H1 (cell line): Measurements from ENCODE around the gene EBF3. TPM values are rescaled to one million over a fixed set of nuclear protein-coding genes. Genes with fewer than 3 reads are reported as not detected.

Experiments
- CTCF ChIA-PET: fragments of 300-600 bp; sonication (Branson Sonifier 250); formaldehyde crosslinking; loops from one replicate; lab custom pipeline; 2021; ENCODE audit not compliant: partially characterized antibody; lab: Charles Lee
- POLR2A ChIA-PET: fragments of 300-600 bp; sonication (Branson Sonifier 250); formaldehyde crosslinking; loops from one replicate; lab custom pipeline; 2021; ENCODE audit warnings: inconsistent platforms; ENCODE audit not compliant: partially characterized antibody; lab: Charles Lee
- DNase-seq, 2 experiments: peaks; one replicate each; pipeline versions ENCODE4 v3.0.0 to v3.0.0-alpha.2; 2010 to 2022; ENCODE audit warnings: low spot score in 2 of 2, low read depth in 1 of 2, mixed read lengths in 1 of 2
- FAIRE-seq: peaks from 2 replicates; lab custom pipeline; 2011; peaks lifted over from hg19 to GRCh38; lab: Jason Lieb, UNC
- H2AFZ ChIP-seq: 2 replicates; pipeline ENCODE4 v1.8.1; 2012; ENCODE audit warnings: low read length, inconsistent platforms
- H2AK5ac ChIP-seq: 2 replicates; pipeline ENCODE4 v1.6.1; 2013; ENCODE audit warnings: low read depth, low read length
- H2BK120ac ChIP-seq: replicated peaks from 2 replicates; pipeline ENCODE3; 2013; ENCODE audit warnings: low read depth, low read length, inconsistent platforms
- H2BK12ac ChIP-seq: 2 replicates; pipeline ENCODE4 v1.6.1; 2013; ENCODE audit warnings: low read depth, low read length
- H2BK15ac ChIP-seq: 2 replicates; pipeline ENCODE4 v1.6.1; 2013; ENCODE audit warnings: low read length
- H2BK20ac ChIP-seq: 2 replicates; pipeline ENCODE4 v1.6.1; 2013; ENCODE audit warnings: low read length
- H2BK5ac ChIP-seq: 2 replicates; pipeline ENCODE4 v1.6.1; 2013; ENCODE audit warnings: low read depth, low read length
- H3K14ac ChIP-seq: 2 replicates; pipeline ENCODE4 v1.6.1; 2013; ENCODE audit warnings: inconsistent platforms; ENCODE audit not compliant: insufficient read length
- H3K18ac ChIP-seq: 2 replicates; pipeline ENCODE4 v1.6.1; 2013; ENCODE audit warnings: low read length; ENCODE audit errors: extremely low read depth
- H3K23ac ChIP-seq: 2 replicates; pipeline ENCODE4 v1.6.1; 2013; ENCODE audit warnings: inconsistent platforms; ENCODE audit not compliant: insufficient read length
- H3K23me2 ChIP-seq: 2 replicates; pipeline ENCODE4 v1.6.1; 2013; ENCODE audit warnings: low read depth, low read length
- H3K27ac ChIP-seq: 2 replicates; pipeline ENCODE4 v1.6.1; 2011; ENCODE audit warnings: low read depth, low read length, inconsistent platforms
- H3K27me3 ChIP-seq, 4 experiments: replicated peaks in 1 of 4; 1 replicate in 1 of 4; 2 replicates in 3 of 4; pipeline versions ENCODE4 v1.6.1 to v1.8.1; 2011 to 2013; ENCODE audit warnings: low read length in 3 of 4, mild to moderate bottlenecking in 3 of 4, inconsistent platforms in 2 of 4, mixed read lengths in 2 of 4, moderate library complexity in 1 of 4; ENCODE audit not compliant: control insufficient read depth in 3 of 4, insufficient read depth in 3 of 4; ENCODE audit errors: extremely low read depth in 1 of 4
- H3K36me3 ChIP-seq, 4 experiments: 2 replicates each; pipeline versions ENCODE4 v1.6.1 to v1.8.1; 2011 to 2013; ENCODE audit warnings: mild to moderate bottlenecking in 4 of 4, low read length in 3 of 4, moderate library complexity in 2 of 4, control low read depth in 1 of 4, inconsistent platforms in 1 of 4; ENCODE audit not compliant: insufficient read depth in 4 of 4, control insufficient read depth in 2 of 4
- H3K4ac ChIP-seq: replicated peaks from 2 replicates; pipeline ENCODE3; 2013; ENCODE audit warnings: low read length, low read depth, mixed read lengths, inconsistent platforms; ENCODE audit not compliant: insufficient read length
- H3K4me1 ChIP-seq, 4 experiments: replicated peaks in 1 of 4; 1 replicate in 1 of 4; 2 replicates in 3 of 4; pipeline versions ENCODE4 v1.6.1 to v1.8.1; 2011 to 2013; ENCODE audit warnings: low read length in 3 of 4, inconsistent platforms in 2 of 4, mixed read lengths in 1 of 4; ENCODE audit not compliant: insufficient read depth in 4 of 4, control insufficient read depth in 3 of 4
- H3K4me2 ChIP-seq, 2 experiments: 2 replicates each; pipeline versions ENCODE4 v1.6.1 to v1.8.1; 2011 to 2013; ENCODE audit warnings: low read depth in 2 of 2, low read length in 2 of 2, control low read depth in 1 of 2, inconsistent platforms in 1 of 2, mild to moderate bottlenecking in 1 of 2; ENCODE audit not compliant: insufficient read depth in 1 of 2
- H3K4me3 ChIP-seq, 4 experiments: fragments of 200-600, 300-600 bp in 1 of 4; sonication (generic), shearing (Covaris generic), sonication (Bioruptor Twin) in 1 of 4; 2 replicates each; pipeline versions ENCODE4 v1.5.1 to v1.8.1; 2011 to 2016; ENCODE audit warnings: low read length in 4 of 4, low read depth in 3 of 4, control low read depth in 2 of 4, inconsistent platforms in 2 of 4, mild to moderate bottlenecking in 2 of 4, mixed read lengths in 1 of 4, moderate library complexity in 1 of 4; ENCODE audit not compliant: insufficient read depth in 2 of 4; ENCODE audit errors: extremely low read depth in 1 of 4
- H3K56ac ChIP-seq: replicated peaks from 2 replicates; pipeline ENCODE3; 2013; ENCODE audit warnings: low read depth, mild to moderate bottlenecking, mixed read lengths, low read length, inconsistent platforms; ENCODE audit not compliant: insufficient read length
- H3K79me1 ChIP-seq: 2 replicates; pipeline ENCODE4 v1.6.1; 2013; ENCODE audit warnings: low read depth, low read length, control low read depth
- H3K79me2 ChIP-seq, 2 experiments: 2 replicates each; pipeline versions ENCODE4 v1.6.1 to v1.8.1; 2012 to 2013; ENCODE audit warnings: low read length in 2 of 2, mild to moderate bottlenecking in 2 of 2, inconsistent platforms in 1 of 2; ENCODE audit not compliant: insufficient read depth in 2 of 2, control insufficient read depth in 1 of 2
- H3K9ac ChIP-seq, 4 experiments: replicated peaks in 1 of 4; 1 replicate in 1 of 4; 2 replicates in 3 of 4; pipeline versions ENCODE4 v1.6.1 to v1.8.1; 2011 to 2013; ENCODE audit warnings: low read depth in 3 of 4, low read length in 3 of 4, control low read depth in 2 of 4, mild to moderate bottlenecking in 2 of 4, moderate library complexity in 2 of 4, inconsistent platforms in 1 of 4; ENCODE audit errors: extremely low read depth in 1 of 4
- H3K9me3 ChIP-seq, 2 experiments: 2 replicates each; pipeline versions ENCODE4 v1.6.1 to v1.8.1; 2012 to 2013; ENCODE audit warnings: mild to moderate bottlenecking in 2 of 2, moderate library complexity in 2 of 2, control low read depth in 1 of 2, inconsistent platforms in 1 of 2, low read depth in 1 of 2, low read length in 1 of 2, mixed read lengths in 1 of 2; ENCODE audit not compliant: insufficient read depth in 2 of 2
- H4K20me1 ChIP-seq, 2 experiments: replicated peaks in 1 of 2; 2 replicates each; pipeline versions ENCODE3 to v1.8.1; 2011 to 2013; ENCODE audit warnings: inconsistent platforms in 2 of 2, low read length in 2 of 2, mild to moderate bottlenecking in 1 of 2; ENCODE audit not compliant: insufficient read depth in 2 of 2, control insufficient read depth in 1 of 2
- H4K5ac ChIP-seq: 2 replicates; pipeline ENCODE4 v1.6.1; 2013; ENCODE audit warnings: low read length, low read depth, mixed read lengths, inconsistent platforms; ENCODE audit not compliant: insufficient read length
- H4K8ac ChIP-seq: 2 replicates; pipeline ENCODE4 v1.8.0; 2013; ENCODE audit warnings: mild to moderate bottlenecking, moderate library complexity, low read length, inconsistent platforms; ENCODE audit not compliant: insufficient read depth; ENCODE audit errors: extremely low read depth
- H4K91ac ChIP-seq: replicated peaks from 2 replicates; pipeline ENCODE3; 2013; ENCODE audit warnings: low read length, mixed read lengths, inconsistent platforms; ENCODE audit not compliant: insufficient read length
- ATF2 ChIP-seq: IDR thresholded peaks from 2 replicates; pipeline ENCODE4 v1.6.1; 2012; ENCODE audit warnings: low read length, inconsistent platforms
- BRCA1 ChIP-seq: IDR thresholded peaks from 2 replicates; pipeline ENCODE4 v1.6.1; 2012; ENCODE audit warnings: low read depth, low read length, improper control_type of control experiment
- CHD1 ChIP-seq: IDR thresholded peaks from 2 replicates; pipeline ENCODE4 v1.6.1; 2012; ENCODE audit warnings: low read depth, low read length, improper control_type of control experiment
- CTBP2 ChIP-seq: IDR thresholded peaks from 2 replicates; pipeline ENCODE4 v1.7.0; 2011; ENCODE audit warnings: borderline replicate concordance, mild to moderate bottlenecking, moderate library complexity, mixed read lengths, low read length; ENCODE audit not compliant: insufficient read depth, insufficient read length
- EGR1 ChIP-seq: IDR thresholded peaks from 2 replicates; pipeline ENCODE4 v1.6.1; 2011; ENCODE audit warnings: low read depth, low read length, borderline replicate concordance
- FOSL1 ChIP-seq: IDR thresholded peaks from 2 replicates; pipeline ENCODE4 v1.6.1; 2011; ENCODE audit warnings: mild to moderate bottlenecking, low read depth, low read length, moderate library complexity; ENCODE audit not compliant: insufficient read depth
- GTF2F1 ChIP-seq: IDR thresholded peaks from 2 replicates; pipeline ENCODE4 v1.6.1; 2012; ENCODE audit warnings: low read depth, low read length, improper control_type of control experiment, borderline replicate concordance
- JUND ChIP-seq: IDR thresholded peaks from 2 replicates; pipeline ENCODE4 v1.6.1; 2011; ENCODE audit warnings: mild to moderate bottlenecking, improper control_type of control experiment, low read length
- KDM5A ChIP-seq: fragments of 200-600 bp; IDR thresholded peaks from 2 replicates; pipeline ENCODE4 v1.7.1; 2012; ENCODE audit warnings: mild to moderate bottlenecking, low read length, inconsistent platforms, mixed read lengths
- MAFK ChIP-seq: IDR thresholded peaks from 2 replicates; pipeline ENCODE4 v1.6.1; 2012; ENCODE audit warnings: low read depth, mild to moderate bottlenecking, improper control_type of control experiment, low read length
- POLR2AphosphoS5 ChIP-seq: IDR thresholded peaks from 2 replicates; pipeline ENCODE4 v1.6.1; 2011; ENCODE audit warnings: low read depth, low read length
- RXRA ChIP-seq: IDR thresholded peaks from 2 replicates; pipeline ENCODE4 v1.6.1; 2011; ENCODE audit warnings: low read depth, mild to moderate bottlenecking, low read length, moderate library complexity; ENCODE audit not compliant: insufficient read depth
- SIX5 ChIP-seq: IDR thresholded peaks from 2 replicates; pipeline ENCODE4 v1.6.1; 2011; ENCODE audit warnings: mild to moderate bottlenecking, low read depth, low read length
- SP1 ChIP-seq: IDR thresholded peaks from 2 replicates; pipeline ENCODE4 v1.6.1; 2011; ENCODE audit warnings: low read depth, low read length
- WGBS, 2 experiments: shearing (Covaris generic) in 1 of 2; methylation state at CpG; one replicate each; pipeline versions ENCODE4 v1.1.6 to v1.1.7; 2013 to 2015; ENCODE audit warnings: low lambda C conversion rate in 2 of 2, mixed read lengths in 2 of 2, inconsistent platforms in 1 of 2, low coverage in 1 of 2, missing lambda C conversion rate in 1 of 2; ENCODE audit not compliant: insufficient replicate concordance in 2 of 2, insufficient coverage in 1 of 2, insufficient read length in 1 of 2; ENCODE audit errors: extremely low coverage in 1 of 2, missing lambda C conversion rate in 1 of 2; 5-methylcytosine and 5-hydroxymethylcytosine counted together
- polyA plus RNA-seq, 7 experiments: library from polyadenylated mRNA; depleted of rRNA in 3 of 7; stranded (reverse) in 5 of 7; unstranded in 2 of 7; fragments of >200 nt in 5 of 7; fragments of 200-250 nt in 2 of 7; gene quantifications; 1 replicate in 5 of 7; 2 replicates in 1 of 7; 4 replicates in 1 of 7; pipeline versions ENCODE4 v1.2.1 to v1.2.3, GENCODE V29; 2011 to 2013; ENCODE audit warnings: missing spikeins in 2 of 7, mixed read lengths in 2 of 7
- total RNA-seq: library from RNA; stranded (reverse); fragmentation: NEBNext Ultra II Directional; extraction: Animal tissue kit (Norgen Biotek cat#: 25700); gene quantifications from 2 replicates; pipeline ENCODE4 v1.2.1, GENCODE V29; 2021

The EBF3 gene
- total and polyA plus RNA-seq, 2 of the 8 experiments (the other 6 are each of a cell fraction or from before 2014, with no cell fraction given) = 0.08 to 0.26 TPM

GRCh38 chr10:129825826-129826225 lies 138.2 kb downstream of the EBF3 start:
- no peak overlapping the region for H2AK5ac ChIP-seq
- no peak overlapping the region for H4K5ac ChIP-seq
- no peak overlapping the region for H2BK15ac ChIP-seq
- H3K36me3 ChIP-seq = no peaks in the 10 kb centered on the region
- H2BK12ac ChIP-seq = no peak overlapping the region
- H3K4me3 ChIP-seq = no peak overlapping the region
- no peaks in the 10 kb centered on the region for H4K20me1 ChIP-seq
- H3K79me1 ChIP-seq = no peaks in the 10 kb centered on the region
- CTCF ChIA-PET = interaction anchor here (1.1 kb wide), 1 partner anchor 27 kb away, joined by 3 read pairs; no protein-coding TSS in a partner anchor
- H3K23ac ChIP-seq = no peak overlapping the region
- FAIRE-seq (no peak), DNase-seq (no peak)
- no peak overlapping the region for H3K27ac ChIP-seq
- no peak overlapping the region for H2BK20ac ChIP-seq
- no peak overlapping the region for H2BK5ac ChIP-seq
- H3K4me2 ChIP-seq = no peak overlapping the region
- H2AFZ ChIP-seq = no peak overlapping the region
- 91% methylated on average over 3 of the region's 3 CpGs; no CpG with 5 or more reads in 1 of the 2 experiments for WGBS, 2 experiments
- H3K79me2 ChIP-seq = no peaks in the 10 kb centered on the region
- no peak overlapping the region for H3K18ac ChIP-seq
- no peaks in the 10 kb centered on the region for H3K4me1 ChIP-seq
- no peaks in the 10 kb centered on the region for H3K9me3 ChIP-seq
- no peak overlapping the region for H4K8ac ChIP-seq
- H4K91ac ChIP-seq = no peak overlapping the region
- H3K23me2 ChIP-seq = no peaks in the 10 kb centered on the region
- POLR2A ChIA-PET = no interaction called here
- no peak overlapping the region for H2BK120ac ChIP-seq
- H3K56ac ChIP-seq = no peak overlapping the region
- no peak overlapping the region for H3K9ac ChIP-seq
- H3K27me3 ChIP-seq = no peaks in the 10 kb centered on the region
- H3K4ac ChIP-seq = no peak overlapping the region
- no peak overlapping the region for H3K14ac ChIP-seq
- TF ChIP-seq POLR2AphosphoS5 = no peak
- TF ChIP-seq CHD1 = no peak
- TF ChIP-seq KDM5A = no peak
- TF ChIP-seq ATF2 = no peak
- no peak for TF ChIP-seq GTF2F1
- no peak for TF ChIP-seq EGR1
- TF ChIP-seq SIX5 = no peak
- TF ChIP-seq MAFK = no peak
- no peak for TF ChIP-seq RXRA
- TF ChIP-seq SP1 = no peak
- no peak for TF ChIP-seq FOSL1
- TF ChIP-seq CTBP2 = no peak
- no peak for TF ChIP-seq BRCA1
- no peak for TF ChIP-seq JUND
